HL-60/S4 treated with retinoic acid at 250 ng/mL for 4 days and 3 days (cell line): ENCODE measurements around the gene ALMS1.
"Not testable (repeated sequence)": the region's sequence is repeated elsewhere in the genome, so short reads cannot be mapped to it uniquely, and the experiment has no call there.

ENCODE experiments used
- in situ Hi-C: fragments of 300-500 bp; cut with MboI; formaldehyde crosslinking; loops from 2 replicates; pipeline ENCODE4 v1.7.0; 2022; ENCODE audit warnings: low sequenced_read_pairs

ALMS1 gene

DNA sequence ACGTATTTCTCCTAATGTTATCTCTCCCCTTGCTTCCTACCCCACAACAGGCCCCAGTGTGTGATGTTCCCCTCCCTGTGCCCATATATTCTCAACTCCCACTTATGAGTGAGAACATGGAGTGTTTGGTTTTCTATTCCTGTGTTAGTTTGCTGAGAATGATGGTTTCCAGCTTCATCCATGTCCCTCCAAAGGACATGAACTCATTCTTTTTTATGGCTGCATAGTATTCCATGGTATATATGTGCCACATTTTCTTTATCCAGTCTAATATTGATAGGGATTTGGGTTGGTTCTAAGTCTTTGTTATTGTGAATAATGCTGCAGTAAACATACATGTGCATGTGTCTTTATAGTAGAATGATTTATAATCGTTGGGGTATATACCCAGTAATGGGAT lies 119.2 kb downstream of the ALMS1 start:
- in situ Hi-C loops: not testable (repeated sequence)

DNA sequence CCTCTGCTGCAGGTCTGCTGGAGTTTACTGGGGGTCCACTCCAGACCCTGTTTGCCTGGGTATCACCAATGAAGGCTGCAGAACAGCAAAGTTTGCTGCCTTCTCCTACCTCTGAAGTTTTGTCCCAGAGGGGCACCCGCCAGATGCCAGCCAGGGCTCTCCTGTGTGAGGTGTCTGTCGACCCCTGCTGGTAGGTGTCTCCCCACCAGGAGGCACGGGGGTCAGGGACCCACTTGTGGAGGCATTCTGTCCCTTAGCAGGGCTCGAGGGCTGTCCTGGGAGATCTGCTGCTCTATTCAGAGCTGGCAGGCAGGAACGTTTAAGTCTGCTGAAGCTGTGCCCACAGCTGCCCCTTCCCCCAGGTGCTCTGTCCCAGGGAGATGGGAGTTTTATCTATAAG lies 124.8 kb downstream of the ALMS1 start:
- in situ Hi-C loops: not testable (repeated sequence)

DNA sequence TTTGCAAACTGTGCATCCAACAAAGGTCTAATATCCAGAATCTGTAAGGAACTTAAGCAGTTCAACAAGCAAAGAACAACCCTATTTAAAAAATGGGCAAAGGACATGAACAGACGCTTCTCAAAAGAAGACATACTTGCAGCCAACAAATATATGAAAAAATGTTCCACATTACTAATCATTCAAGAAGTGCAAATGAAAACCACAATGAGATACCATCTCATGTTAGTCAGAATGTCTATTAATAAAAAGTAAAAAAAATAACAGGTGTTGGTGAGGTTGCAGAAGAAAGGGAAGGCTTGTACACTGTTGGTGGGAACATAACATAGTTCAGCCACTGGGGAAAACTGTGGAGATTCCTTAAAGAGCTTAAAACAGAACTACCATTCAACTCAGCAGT lies 130.4 kb downstream of the ALMS1 start:
- in situ Hi-C loops: no loop called here

- in situ Hi-C loops: no loop called here
Observed at GRCh38 chr2:73528688-73529087, 143.1 kb downstream of the ALMS1 start.

DNA sequence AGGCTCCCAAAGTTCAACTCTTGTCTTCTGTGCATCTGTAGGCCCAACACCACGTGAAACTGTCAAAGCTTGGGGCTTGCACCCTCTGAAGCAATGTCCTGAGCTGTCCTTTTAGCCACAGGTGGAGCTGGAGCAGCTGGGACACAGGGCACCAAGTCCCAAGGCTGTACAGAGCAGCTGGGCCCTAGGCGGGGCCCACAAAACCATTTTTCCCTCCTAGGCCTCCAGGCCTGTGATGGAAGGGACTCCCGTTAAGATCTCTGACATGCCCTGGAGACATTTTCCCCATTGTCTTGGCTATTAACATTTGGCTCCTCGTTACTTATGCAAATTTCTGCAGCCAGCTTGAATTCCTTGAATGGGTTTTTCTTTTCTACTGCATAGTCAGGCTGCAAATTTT lies 145.1 kb downstream of the ALMS1 start:
- in situ Hi-C loops: not testable (repeated sequence)

GRCh38 chr2:73532381-73532780 lies 146.7 kb downstream of the ALMS1 start:
- in situ Hi-C loops: no loop called here

DNA sequence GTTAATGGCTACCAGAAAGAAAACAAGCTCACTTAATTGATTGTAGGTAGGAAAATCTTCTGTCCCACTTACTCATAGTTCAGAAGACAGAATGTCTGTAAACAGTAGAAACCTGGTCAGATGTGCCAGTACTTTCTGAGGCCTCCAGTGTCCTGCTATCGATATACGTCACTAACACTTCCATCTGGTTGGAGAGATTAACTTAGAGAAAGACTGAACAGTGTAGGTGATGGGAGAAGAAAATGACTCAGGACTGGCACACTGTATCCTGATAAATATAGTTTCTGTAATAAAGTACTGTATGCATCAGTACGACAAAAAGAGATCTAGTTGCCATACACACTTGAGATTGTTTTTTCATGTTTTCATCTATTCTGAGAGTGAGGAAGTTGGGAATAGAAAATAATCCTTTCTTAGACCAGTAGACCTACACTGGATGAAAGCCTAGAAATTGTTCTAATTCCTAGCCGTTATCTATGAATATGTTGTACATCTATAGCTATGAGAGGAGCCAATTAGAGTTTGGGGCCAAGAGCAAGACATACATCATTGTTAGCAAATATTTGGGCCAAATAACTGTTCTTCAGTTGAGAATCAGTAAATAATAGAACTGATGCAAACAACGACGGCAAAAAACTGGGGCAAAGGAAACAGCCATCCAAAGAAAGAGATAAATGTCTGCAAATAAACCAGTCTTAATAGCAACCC lies 150.7 kb downstream of the ALMS1 start:
- in situ Hi-C loops: no loop called here

GRCh38 chr2:73560875-73561274 lies 175.2 kb downstream of the ALMS1 start:
- in situ Hi-C loops: not testable (repeated sequence)

- in situ Hi-C loops: no loop called here
Observed at GRCh38 chr2:73561422-73561821, 175.8 kb downstream of the ALMS1 start.

- in situ Hi-C loops: no loop called here
Observed at GRCh38 chr2:73564986-73565385, 179.3 kb downstream of the ALMS1 start.

- in situ Hi-C loops: no loop called here
Observed at GRCh38 chr2:73566288-73566878, 180.7 kb downstream of the ALMS1 start.

DNA sequence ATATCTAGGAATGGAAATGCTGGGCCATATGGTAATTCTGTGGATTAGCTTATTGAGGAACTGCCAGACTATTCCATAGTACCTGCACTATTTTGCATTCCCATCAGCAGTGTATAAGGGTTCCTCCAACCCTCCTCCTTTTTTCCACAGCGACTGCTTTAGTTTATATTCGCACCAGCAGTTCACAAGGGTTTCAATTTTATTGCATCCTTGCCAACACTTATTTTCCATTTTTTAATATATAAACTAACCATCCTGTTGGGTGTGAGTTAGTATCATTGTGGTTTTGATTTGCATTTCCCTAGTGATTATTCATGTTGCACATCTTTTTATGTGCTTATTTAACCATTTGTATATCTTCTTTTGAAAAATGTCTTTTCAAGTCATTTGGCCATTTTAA lies 189.6 kb downstream of the ALMS1 start:
- in situ Hi-C loops: no loop called here

DNA sequence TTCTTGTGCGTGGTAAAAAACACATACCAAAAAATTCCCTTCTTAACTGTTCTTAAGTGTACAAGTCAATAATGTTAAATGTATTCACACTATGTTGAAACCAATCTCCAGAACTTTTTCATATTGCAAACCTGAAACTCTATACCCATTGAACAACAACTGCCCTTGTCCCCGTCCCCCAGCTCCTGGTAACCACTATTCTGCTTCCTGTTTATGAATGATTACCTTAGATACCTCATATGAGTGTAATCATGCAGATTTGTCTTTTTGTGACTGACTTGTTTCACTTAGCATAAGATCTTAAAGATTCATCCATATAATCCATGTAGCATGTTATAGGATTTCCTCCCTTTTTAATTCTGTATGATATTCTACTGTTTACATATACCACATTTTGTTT lies 196.7 kb downstream of the ALMS1 start:
- in situ Hi-C loops: no loop called here

DNA sequence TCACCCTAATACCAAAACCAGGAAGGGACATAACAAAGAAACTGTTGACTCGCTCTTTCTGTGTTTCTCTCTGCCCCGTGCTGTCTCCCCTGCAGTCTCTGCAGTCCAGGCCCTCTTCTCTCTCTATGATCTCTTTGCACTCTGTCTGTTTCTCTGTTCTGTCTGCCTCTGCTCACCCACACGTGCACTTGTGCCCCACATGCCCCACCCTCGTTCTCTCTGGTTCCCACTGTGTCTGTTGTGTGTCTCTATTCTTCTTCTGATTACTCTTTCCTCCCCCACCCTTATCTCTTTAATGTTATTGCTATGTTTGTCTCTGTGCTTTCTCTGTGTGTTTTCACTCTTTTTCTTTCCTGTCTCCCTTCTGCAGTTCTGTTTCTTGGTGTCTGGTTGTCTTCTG lies 202.5 kb downstream of the ALMS1 start:
- in situ Hi-C loops: no loop called here

DNA sequence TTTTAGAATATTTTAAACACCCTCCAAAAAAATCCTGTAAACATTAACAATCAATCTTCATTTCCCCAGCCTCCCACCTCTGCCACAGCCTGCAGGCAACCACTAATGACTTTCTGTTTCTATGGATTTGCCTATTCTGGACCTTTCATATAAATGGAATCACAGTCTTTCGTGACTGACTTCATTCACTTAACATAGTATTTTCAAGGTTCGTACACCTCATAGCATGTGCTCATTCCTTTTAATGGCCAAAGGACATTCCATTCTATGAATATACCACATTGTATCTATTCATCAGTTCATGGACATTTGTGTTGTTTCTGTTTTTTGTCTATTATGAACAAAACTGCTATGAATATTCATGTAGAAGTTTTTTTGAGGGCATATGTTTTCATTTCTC lies 208.0 kb downstream of the ALMS1 start:
- in situ Hi-C loops: no loop called here

- in situ Hi-C loops: no loop called here
Observed at GRCh38 chr2:73594251-73594650, 208.6 kb downstream of the ALMS1 start.

DNA sequence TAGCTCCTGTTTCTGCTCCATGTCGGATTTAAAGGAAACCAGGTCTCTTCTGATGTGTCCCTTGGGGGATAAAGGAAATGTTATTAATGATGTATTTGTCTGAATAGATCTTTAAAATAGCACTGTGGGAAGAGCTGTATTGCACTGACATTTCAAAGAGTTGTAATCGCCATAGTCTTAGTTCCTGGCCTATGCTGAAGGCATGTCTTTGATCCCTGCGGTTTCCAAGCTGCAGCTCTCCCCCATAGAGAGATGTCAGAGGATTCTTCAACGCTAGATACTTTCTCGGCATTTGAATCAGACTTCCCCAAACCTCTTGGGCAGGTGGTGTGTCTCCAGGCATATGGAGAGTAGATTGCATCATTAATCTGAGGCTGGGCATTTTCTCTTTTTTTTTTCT lies 216.1 kb downstream of the ALMS1 start:
- in situ Hi-C loops: no loop called here

GRCh38 chr2:73603099-73603588 lies 217.5 kb downstream of the ALMS1 start:
- in situ Hi-C loops: not testable (repeated sequence)

GRCh38 chr2:73604589-73604988 lies 219.0 kb downstream of the ALMS1 start:
- in situ Hi-C loops: not testable (repeated sequence)

DNA sequence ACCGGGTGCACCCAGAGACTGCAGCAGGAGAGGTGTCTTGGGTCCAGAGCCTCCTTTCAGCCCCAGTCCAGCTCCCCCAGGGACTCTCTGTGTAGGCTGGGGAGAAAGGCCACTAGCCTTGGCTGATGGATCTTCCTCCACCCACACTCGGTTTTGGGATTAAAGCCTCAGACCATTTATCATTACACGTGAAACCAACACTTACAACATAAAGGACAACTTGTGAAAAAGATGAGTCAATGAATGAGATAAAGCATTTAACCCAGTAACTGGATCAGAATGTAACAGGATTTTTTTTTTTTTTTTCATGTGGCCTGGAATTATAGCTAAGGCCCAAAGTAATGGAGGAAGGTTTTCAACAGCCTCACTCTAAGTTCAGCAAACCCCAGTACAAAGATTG lies 224.5 kb downstream of the ALMS1 start:
- in situ Hi-C loops: no loop called here

- in situ Hi-C loops: no loop called here
Observed at GRCh38 chr2:73611193-73611592, 225.6 kb downstream of the ALMS1 start.

- in situ Hi-C loops: no loop called here
Observed at GRCh38 chr2:73611867-73612266, 226.2 kb downstream of the ALMS1 start.

DNA sequence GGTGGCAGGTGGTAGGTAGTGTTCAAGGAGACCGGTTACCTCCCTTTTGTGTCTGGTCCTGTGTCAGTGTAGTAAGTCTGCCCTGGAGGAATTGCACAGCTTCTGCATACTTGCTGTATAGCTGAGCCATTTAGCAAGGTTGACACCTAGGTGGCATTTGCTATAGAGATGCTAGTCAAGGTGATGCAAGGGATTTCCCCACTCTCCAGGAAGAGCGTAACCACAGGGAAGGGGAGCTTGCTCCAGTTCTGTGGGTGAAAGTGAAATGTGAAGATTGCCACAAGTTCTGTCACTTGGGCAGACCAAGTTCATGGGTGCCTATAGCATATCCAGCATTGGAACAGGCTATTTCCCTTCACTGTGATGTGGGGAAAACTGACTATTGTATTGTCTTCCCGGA lies 228.5 kb downstream of the ALMS1 start:
- in situ Hi-C loops: no loop called here
